ENCODE results near the gene EPSTI1.

Gene EPSTI1

GRCh38 chr13:42925626-42926025, 66.4 kb downstream of the EPSTI1 start:
- H3K23ac ChIP-seq (ENCODE audit: low read depth, low read length, poor library complexity): no peak overlapping the region
- H2BK15ac ChIP-seq (ENCODE audit: low read length): no peak overlapping the region
- H3K36me3 ChIP-seq (replicated peaks in 1 of 2; ENCODE audit: control insufficient read depth in 2 of 2, insufficient read depth in 2 of 2, low read length in 2 of 2): no peaks in the 10 kb centered on the region

GRCh38 chr13:42924344-42924743, 67.7 kb downstream of the EPSTI1 start:
- no CpG with 5 or more reads among the region's 5 CpGs for WGBS, 2 donors (ENCODE audit: extremely low coverage in 2 of 2, insufficient read length in 2 of 2, insufficient replicate concordance in 1 of 2)

More at GRCh38 chr13:42925626-42926025, 66.4 kb downstream of the EPSTI1 start:
- H4K8ac ChIP-seq (ENCODE audit: low read depth, low read length): no peak overlapping the region
- no peak overlapping the region for H3K14ac ChIP-seq (ENCODE audit: low read length)
- no CpG with 5 or more reads among the region's 2 CpGs for WGBS, 2 donors (ENCODE audit: extremely low coverage in 2 of 2, insufficient read length in 2 of 2, insufficient replicate concordance in 1 of 2)
- no peak overlapping the region for H3K27ac ChIP-seq (replicated peaks; ENCODE audit: low read length)
- H2BK120ac ChIP-seq (ENCODE audit: low read depth, low read length): no peak overlapping the region
- H3K4me2 ChIP-seq (ENCODE audit: insufficient read depth, low read length, poor library complexity, severe bottlenecking): no peak overlapping the region
- no peak overlapping the region for H3K4me3 ChIP-seq (ENCODE audit: low read length in 2 of 2)
- no peak overlapping the region for H3K4ac ChIP-seq (ENCODE audit: low read length)
- H2AFZ ChIP-seq (ENCODE audit: low read length): no peak overlapping the region
- no peak overlapping the region for H2BK12ac ChIP-seq (ENCODE audit: low read length)
- H3K9ac ChIP-seq (ENCODE audit: low read depth, low read length, poor library complexity): no peak overlapping the region
- H2BK5ac ChIP-seq (ENCODE audit: low read length): no peak overlapping the region
- no peaks in the 10 kb centered on the region for H3K79me1 ChIP-seq (ENCODE audit: low read depth, low read length)
- H2AK5ac ChIP-seq (ENCODE audit: low read depth, low read length): no peak overlapping the region
- peaks cover 0 to 4% of the 10 kb centered on the region in 2 donors for H3K4me1 ChIP-seq (ENCODE audit: control insufficient read depth in 2 of 2, insufficient read depth in 1 of 2, low read depth in 1 of 2, low read length in 2 of 2)
- no peak overlapping the region for H4K91ac ChIP-seq (ENCODE audit: low read depth, low read length, poor library complexity)
- H3K27me3 ChIP-seq (ENCODE audit: control insufficient read depth in 3 of 3, insufficient read depth in 3 of 3, low read depth in 1 of 3, low read length in 3 of 3): peaks cover 0 to 7% (median 0%) of the 10 kb centered on the region in 3 experiments
- H3K18ac ChIP-seq (ENCODE audit: low read length): no peak overlapping the region
- DNase-seq (ENCODE audit: low spot score): no peak
- H3K9me3 ChIP-seq (replicated peaks in 1 of 2; ENCODE audit: control insufficient read depth in 2 of 2, insufficient read depth in 1 of 2, low read depth in 1 of 2, low read length in 2 of 2): no peaks in the 10 kb centered on the region

GRCh38 chr13:42907745-42908144, 84.3 kb downstream of the EPSTI1 start:
- Histone ChIP-seq H3K4me2 (ENCODE audit: insufficient read depth, low read length, poor library complexity, severe bottlenecking) (no peak overlapping the region), H3K27me3 (ENCODE audit: control insufficient read depth in 3 of 3, insufficient read depth in 3 of 3, low read depth in 1 of 3, low read length in 3 of 3) (no peaks in the 10 kb centered on the region), H3K4me3 (ENCODE audit: low read length in 2 of 2) (no peak overlapping the region), H2BK5ac (ENCODE audit: low read length) (no peak overlapping the region), H4K91ac (ENCODE audit: low read depth, low read length, poor library complexity) (no peak overlapping the region), H4K8ac (ENCODE audit: low read depth, low read length) (no peak overlapping the region), H3K79me1 (ENCODE audit: low read depth, low read length) (no peaks in the 10 kb centered on the region), H2AFZ (ENCODE audit: low read length) (no peak overlapping the region), H3K36me3 (replicated peaks in 1 of 2; ENCODE audit: control insufficient read depth in 2 of 2, insufficient read depth in 2 of 2, low read length in 2 of 2) (no peaks in the 10 kb centered on the region), H3K4ac (ENCODE audit: low read length) (no peak overlapping the region), H3K18ac (ENCODE audit: low read length) (no peak overlapping the region), H2AK5ac (ENCODE audit: low read depth, low read length) (no peak overlapping the region), H3K9me3 (replicated peaks in 1 of 2; ENCODE audit: control insufficient read depth in 2 of 2, insufficient read depth in 1 of 2, low read depth in 1 of 2, low read length in 2 of 2) (no peaks in the 10 kb centered on the region), H3K9ac (ENCODE audit: low read depth, low read length, poor library complexity) (no peak overlapping the region), H3K14ac (ENCODE audit: low read length) (no peak overlapping the region), H2BK12ac (ENCODE audit: low read length) (no peak overlapping the region), H2BK15ac (ENCODE audit: low read length) (no peak overlapping the region), H2BK120ac (ENCODE audit: low read depth, low read length) (no peak overlapping the region), H3K27ac (replicated peaks; ENCODE audit: low read length) (no peak overlapping the region), H3K23ac (ENCODE audit: low read depth, low read length, poor library complexity) (no peak overlapping the region), H3K4me1 (ENCODE audit: control insufficient read depth in 2 of 2, insufficient read depth in 1 of 2, low read depth in 1 of 2, low read length in 2 of 2) (no peaks in the 10 kb centered on the region)
- no CpG with 5 or more reads among the region's 4 CpGs for WGBS, 2 donors (ENCODE audit: extremely low coverage in 2 of 2, insufficient read length in 2 of 2, insufficient replicate concordance in 1 of 2)
- DNase-seq (ENCODE audit: low spot score): no peak

More at GRCh38 chr13:42924344-42924743, 67.7 kb downstream of the EPSTI1 start:
- Histone ChIP-seq H3K9me3 (replicated peaks in 1 of 2; ENCODE audit: control insufficient read depth in 2 of 2, insufficient read depth in 1 of 2, low read depth in 1 of 2, low read length in 2 of 2) (no peaks in the 10 kb centered on the region), H2AK5ac (ENCODE audit: low read depth, low read length) (no peak overlapping the region), H4K91ac (ENCODE audit: low read depth, low read length, poor library complexity) (no peak overlapping the region), H3K23ac (ENCODE audit: low read depth, low read length, poor library complexity) (no peak overlapping the region), H3K27me3 (ENCODE audit: control insufficient read depth in 3 of 3, insufficient read depth in 3 of 3, low read depth in 1 of 3, low read length in 3 of 3) (peaks cover 0 to 7% (median 0%) of the 10 kb centered on the region in 3 experiments), H3K4me3 (ENCODE audit: low read length in 2 of 2) (no peak overlapping the region), H3K36me3 (replicated peaks in 1 of 2; ENCODE audit: control insufficient read depth in 2 of 2, insufficient read depth in 2 of 2, low read length in 2 of 2) (no peaks in the 10 kb centered on the region), H3K14ac (ENCODE audit: low read length) (no peak overlapping the region), H3K4me1 (ENCODE audit: control insufficient read depth in 2 of 2, insufficient read depth in 1 of 2, low read depth in 1 of 2, low read length in 2 of 2) (peaks cover 0 to 4% of the 10 kb centered on the region in 2 donors), H3K4me2 (ENCODE audit: insufficient read depth, low read length, poor library complexity, severe bottlenecking) (no peak overlapping the region), H4K8ac (ENCODE audit: low read depth, low read length) (no peak overlapping the region), H2BK12ac (ENCODE audit: low read length) (no peak overlapping the region), H3K4ac (ENCODE audit: low read length) (no peak overlapping the region), H2AFZ (ENCODE audit: low read length) (no peak overlapping the region), H3K79me1 (ENCODE audit: low read depth, low read length) (no peaks in the 10 kb centered on the region), H3K18ac (ENCODE audit: low read length) (no peak overlapping the region), H2BK120ac (ENCODE audit: low read depth, low read length) (no peak overlapping the region), H3K27ac (replicated peaks; ENCODE audit: low read length) (no peak overlapping the region), H2BK15ac (ENCODE audit: low read length) (no peak overlapping the region), H3K9ac (ENCODE audit: low read depth, low read length, poor library complexity) (no peak overlapping the region), H2BK5ac (ENCODE audit: low read length) (no peak overlapping the region)
- DNase-seq (ENCODE audit: low spot score): no peak

- Histone ChIP-seq H2BK15ac (ENCODE audit: low read length) (no peak overlapping the region), H2BK120ac (ENCODE audit: low read depth, low read length) (no peak overlapping the region)
- DNase-seq (ENCODE audit: low spot score): no peak
Observed at GRCh38 chr13:42906257-42906656, 85.8 kb downstream of the EPSTI1 start.

More at GRCh38 chr13:42906257-42906656, 85.8 kb downstream of the EPSTI1 start:
- Histone ChIP-seq H3K36me3 (replicated peaks in 1 of 2; ENCODE audit: control insufficient read depth in 2 of 2, insufficient read depth in 2 of 2, low read length in 2 of 2) (no peaks in the 10 kb centered on the region), H3K27ac (replicated peaks; ENCODE audit: low read length) (no peak overlapping the region), H3K14ac (ENCODE audit: low read length) (no peak overlapping the region), H3K23ac (ENCODE audit: low read depth, low read length, poor library complexity) (no peak overlapping the region), H3K4me2 (ENCODE audit: insufficient read depth, low read length, poor library complexity, severe bottlenecking) (no peak overlapping the region), H4K8ac (ENCODE audit: low read depth, low read length) (no peak overlapping the region), H3K27me3 (ENCODE audit: control insufficient read depth in 3 of 3, insufficient read depth in 3 of 3, low read depth in 1 of 3, low read length in 3 of 3) (no peaks in the 10 kb centered on the region), H2BK5ac (ENCODE audit: low read length) (no peak overlapping the region), H2AK5ac (ENCODE audit: low read depth, low read length) (no peak overlapping the region), H2BK12ac (ENCODE audit: low read length) (no peak overlapping the region), H3K4me1 (ENCODE audit: control insufficient read depth in 2 of 2, insufficient read depth in 1 of 2, low read depth in 1 of 2, low read length in 2 of 2) (no peaks in the 10 kb centered on the region), H3K9me3 (replicated peaks in 1 of 2; ENCODE audit: control insufficient read depth in 2 of 2, insufficient read depth in 1 of 2, low read depth in 1 of 2, low read length in 2 of 2) (no peaks in the 10 kb centered on the region), H3K4ac (ENCODE audit: low read length) (no peak overlapping the region), H3K4me3 (ENCODE audit: low read length in 2 of 2) (no peak overlapping the region), H2AFZ (ENCODE audit: low read length) (no peak overlapping the region), H3K79me1 (ENCODE audit: low read depth, low read length) (no peaks in the 10 kb centered on the region), H4K91ac (ENCODE audit: low read depth, low read length, poor library complexity) (no peak overlapping the region), H3K9ac (ENCODE audit: low read depth, low read length, poor library complexity) (no peak overlapping the region), H3K18ac (ENCODE audit: low read length) (no peak overlapping the region)
- no CpG with 5 or more reads among the region's 4 CpGs for WGBS, 2 donors (ENCODE audit: extremely low coverage in 2 of 2, insufficient read length in 2 of 2, insufficient replicate concordance in 1 of 2)
